GM23338 (cell line): ENCODE measurements around the gene MYO3B. TPM values are rescaled to one million over a fixed set of nuclear protein-coding genes. Genes with fewer than 3 reads are reported as not detected.

ENCODE experiments used
- ATAC-seq: fragments of 200-7000 bp; cut with Tn5 transposase; 3 replicates; pipeline ENCODE4 v1.9.1; 2020
- DNase-seq: peaks from one replicate; pipeline ENCODE4 v3.0.0-alpha.2; 2015; ENCODE audit warnings: low spot score
- H2AFZ ChIP-seq: fragments of 200-600 bp; sonication (generic); 2 replicates; pipeline ENCODE4 v1.8.0; 2016; ENCODE audit warnings: antibody characterized with exemption, mild to moderate bottlenecking, moderate library complexity
- H3F3A ChIP-seq: fragments of 200-600 bp; sonication (generic); replicated peaks from 2 replicates; pipeline ENCODE4 v1.8.0; 2017; ENCODE audit warnings: antibody characterized with exemption, mixed run types, low read depth
- H3K27ac ChIP-seq: fragments of 200-600 bp; sonication (generic); 2 replicates; pipeline ENCODE4 v1.6.1; 2016; ENCODE audit warnings: low read depth
- H3K27me3 ChIP-seq: fragments of 200-600 bp; sonication (generic); 2 replicates; pipeline ENCODE4 v1.8.0; 2016; ENCODE audit warnings: mild to moderate bottlenecking, mixed run types, moderate library complexity; ENCODE audit not compliant: insufficient read depth
- H3K36me3 ChIP-seq: fragments of 200-600 bp; sonication (generic); 2 replicates; pipeline ENCODE4 v1.8.0; 2016; ENCODE audit warnings: mild to moderate bottlenecking; ENCODE audit not compliant: insufficient read depth
- H3K4me1 ChIP-seq: fragments of 200-600 bp; sonication (generic); 2 replicates; pipeline ENCODE4 v1.8.0; 2016; ENCODE audit warnings: mild to moderate bottlenecking, moderate library complexity; ENCODE audit not compliant: insufficient read depth
- H3K4me2 ChIP-seq: fragments of 200-600 bp; sonication (generic); 2 replicates; pipeline ENCODE4 v1.7.1; 2017; ENCODE audit warnings: mixed run types
- H3K4me3 ChIP-seq: fragments of 200-600 bp; sonication (generic); 2 replicates; pipeline ENCODE4 v1.6.1; 2016; ENCODE audit warnings: mixed run types
- H3K79me2 ChIP-seq: fragments of 200-600 bp; sonication (generic); replicated peaks from 2 replicates; pipeline ENCODE4 v1.8.0; 2017; ENCODE audit warnings: mild to moderate bottlenecking; ENCODE audit not compliant: insufficient read depth
- H3K9me2 ChIP-seq: fragments of 200-600 bp; sonication (generic); 2 replicates; pipeline ENCODE4 v1.8.0; 2017; ENCODE audit not compliant: insufficient read depth
- H4K20me1 ChIP-seq: fragments of 200-600 bp; sonication (generic); replicated peaks from 2 replicates; pipeline ENCODE4 v1.8.0; 2017; ENCODE audit warnings: mild to moderate bottlenecking; ENCODE audit not compliant: insufficient read depth
- H3K27ac Mint-ChIP-seq: 2 replicates; pipeline ENCODE4 v1.8.0; 2020; ENCODE audit warnings: inconsistent platforms, mild to moderate bottlenecking, moderate library complexity, mixed read lengths
- H3K27me3 Mint-ChIP-seq: 3 replicates; pipeline ENCODE4 v1.8.0; 2022; ENCODE audit warnings: low read depth, mild to moderate bottlenecking, moderate library complexity, mixed read lengths, inconsistent platforms; ENCODE audit not compliant: insufficient read depth, poor library complexity
- H3K36me3 Mint-ChIP-seq: 3 replicates; pipeline ENCODE4 v1.8.0; 2021; ENCODE audit warnings: low read depth, mild to moderate bottlenecking, inconsistent platforms, moderate library complexity, mixed read lengths
- H3K4me1 Mint-ChIP-seq: 3 replicates; pipeline ENCODE4 v1.8.0; 2020; ENCODE audit warnings: mild to moderate bottlenecking, inconsistent platforms, mixed read lengths
- H3K4me3 Mint-ChIP-seq: 3 replicates; pipeline ENCODE4 v1.8.0; 2021; ENCODE audit warnings: moderate library complexity, mild to moderate bottlenecking, inconsistent platforms, mixed read lengths
- H3K9me3 Mint-ChIP-seq: 3 replicates; pipeline ENCODE4 v1.8.0; 2020; ENCODE audit warnings: moderate library complexity, mild to moderate bottlenecking, inconsistent platforms, mixed read lengths
- EZH2phosphoT487 ChIP-seq: fragments of 200-600 bp; sonication (generic); IDR thresholded peaks from one replicate; pipeline ENCODE4 v1.8.1; 2018; ENCODE audit warnings: antibody characterized with exemption; ENCODE audit not compliant: unreplicated experiment
- JUNB ChIP-seq: IDR thresholded peaks from one replicate; pipeline ENCODE4 v1.6.1; 2016; ENCODE audit warnings: antibody characterized with exemption; ENCODE audit not compliant: unreplicated experiment
- NANOG ChIP-seq: IDR thresholded peaks from 2 replicates; pipeline ENCODE4 v1.6.1; 2016; ENCODE audit warnings: antibody characterized with exemption, borderline replicate concordance
- STAT1 ChIP-seq: IDR thresholded peaks from one replicate; pipeline ENCODE4 v1.6.1; 2016; ENCODE audit warnings: antibody characterized with exemption; ENCODE audit not compliant: unreplicated experiment
- ZNF114 ChIP-seq: fragments of 250-450 bp; sonication (Bioruptor Pico); IDR thresholded peaks from 2 replicates; pipeline ENCODE4 v1.5.0; 2020; ENCODE audit warnings: mild to moderate bottlenecking, moderate library complexity
- ZNF462 ChIP-seq: fragments of 250-450 bp; sonication (Bioruptor Pico); IDR thresholded peaks from 2 replicates; pipeline ENCODE4 v1.5.0; 2020; ENCODE audit warnings: mild to moderate bottlenecking, moderate library complexity
- polyA plus RNA-seq: library from polyadenylated mRNA; unstranded; fragments of >200 nt; fragmentation: Nextera tagmentation; extraction: Ambion mirVana; gene quantifications from 2 replicates; pipeline ENCODE4 v1.2.1, GENCODE V29; 2016
- total RNA-seq: library from RNA; depleted of rRNA; stranded (reverse); fragments of >200 nt; shearing (Covaris generic); gene quantifications from 2 replicates; pipeline ENCODE4 v1.2.3, GENCODE V29; 2014

The MYO3B gene
- total and polyA plus RNA-seq, 2 experiments from 2014 or later = 0.42 TPM; not detected in 1

DNA sequence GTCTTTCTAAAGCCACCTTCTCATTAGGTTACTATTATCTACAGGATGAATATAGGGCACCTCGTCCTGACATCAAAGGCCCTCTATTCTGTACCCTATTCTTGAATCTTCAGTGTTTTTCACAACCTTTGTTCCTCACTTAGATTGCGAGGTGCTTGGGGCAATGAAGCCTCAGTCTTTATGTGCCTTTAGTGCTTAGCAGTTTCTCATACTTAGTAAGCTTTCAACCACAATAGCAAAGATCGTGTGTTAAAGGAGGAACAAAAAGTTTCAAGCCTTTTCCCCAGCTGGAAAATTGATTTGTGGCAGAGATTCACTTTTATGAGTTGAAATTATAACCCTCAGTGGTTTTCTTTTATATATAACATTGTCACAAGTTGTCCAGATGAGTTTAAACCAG is 226.9 kb downstream of the MYO3B start:
- DNase-seq = no peak

More for the DNA sequence above, 226.9 kb downstream of the MYO3B start:
- no peaks in the 10 kb centered on the region for H3K36me3 Mint-ChIP-seq
- H3K4me1 Mint-ChIP-seq = no peaks in the 10 kb centered on the region
- Histone ChIP-seq H3K4me2 (no peak overlapping the region), H3K36me3 (no peaks in the 10 kb centered on the region), H3F3A (no peaks in the 10 kb centered on the region), H3K27ac (no peak overlapping the region), H2AFZ (no peak overlapping the region), H3K4me3 (no peak overlapping the region), H3K27me3 (no peaks in the 10 kb centered on the region), H3K9me2 (no peaks in the 10 kb centered on the region), H3K4me1 (no peaks in the 10 kb centered on the region), H4K20me1 (no peaks in the 10 kb centered on the region), H3K79me2 (no peaks in the 10 kb centered on the region)
- H3K9me3 Mint-ChIP-seq = no peaks in the 10 kb centered on the region; the same call in 2 of the 3 replicates
- H3K27me3 Mint-ChIP-seq = peaks cover 2% of the 10 kb centered on the region
- ATAC-seq = no peak
- H3K4me3 Mint-ChIP-seq = no peak overlapping the region
- no peak overlapping the region for H3K27ac Mint-ChIP-seq
- no peak for TF ChIP-seq EZH2phosphoT487
- no peak for TF ChIP-seq NANOG
- no peak for TF ChIP-seq ZNF462 (CRISPR knock-in tag)
- TF ChIP-seq STAT1 = no peak
- TF ChIP-seq JUNB = no peak
- TF ChIP-seq ZNF114 = no peak
